Measurements from ENCODE around the gene PTDSS2. TPM values are rescaled to one million over a fixed set of nuclear protein-coding genes. Genes with fewer than 3 reads are reported as not detected.

The PTDSS2 gene
- total and polyA plus RNA-seq, 9 of the 15 experiments (the other 6 are each of a cell fraction or from before 2014, with no cell fraction given): 0.45 to 53.9 (median 17.2) TPM

DNA sequence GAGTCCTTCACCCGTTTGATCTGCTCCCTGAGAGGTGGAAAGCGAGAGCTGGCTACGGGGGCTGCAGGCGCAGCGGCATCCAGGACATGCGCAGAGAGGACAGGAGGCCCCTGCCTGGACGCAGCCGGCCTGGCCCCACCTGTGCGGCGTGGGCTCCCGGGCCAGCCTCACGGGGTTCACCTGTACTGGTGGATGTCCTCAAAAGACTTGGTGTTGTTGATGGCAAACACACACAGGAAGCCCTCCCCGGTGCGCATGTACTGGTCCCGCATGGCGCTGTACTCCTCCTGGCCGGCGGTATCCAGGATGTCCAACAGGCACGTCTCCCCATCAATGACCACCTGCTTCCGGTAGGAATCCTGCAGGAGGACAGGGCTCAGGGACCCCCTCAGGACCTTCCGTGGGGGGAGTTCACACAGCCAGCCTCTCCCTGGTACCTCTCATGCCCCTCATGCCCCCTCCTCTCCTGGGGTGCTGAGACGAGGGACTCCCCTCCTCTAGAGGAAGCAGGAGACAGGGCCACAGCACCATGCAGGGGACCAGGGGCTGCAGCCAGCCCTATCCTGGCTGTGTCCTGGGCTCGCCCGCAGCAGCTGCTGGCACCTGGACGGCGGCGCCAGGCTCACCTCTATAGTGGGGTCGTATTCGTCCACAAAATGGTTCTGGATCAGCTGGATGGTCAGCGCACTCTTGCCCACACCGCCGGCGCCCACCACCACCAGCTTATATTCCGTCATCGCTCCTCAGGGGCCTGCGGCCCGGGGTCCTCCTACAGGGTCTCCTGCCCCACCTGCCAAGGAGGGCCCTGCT lies 83.7 kb downstream of the PTDSS2 start:
- ChIA-PET CTCF (ENCODE audit: low intra/inter-chr PET ratio) (interaction anchor here (0.5 kb wide), 1 partner anchor 15 kb away, joined by 3 read pairs; no protein-coding TSS in a partner anchor), POLR2A (interaction anchor here (0.6 to 1.1 kb wide), 5 partner anchors 15 to 1434 kb away, joined by 3 to 4 read pairs (median 3); no protein-coding TSS in a partner anchor)
- 95% methylated on average over 33 of the region's 37 CpGs for WGBS (ENCODE audit: insufficient coverage, low coverage, missing lambda C conversion rate)
- Histone ChIP-seq H3K36me3 (ENCODE audit: control insufficient read depth, insufficient read depth, low read length) (peaks cover 35% of the 10 kb centered on the region; the same call in 1 of the 3 replicates), H3K79me2 (ENCODE audit: control insufficient read depth, insufficient read depth, low read length) (peaks cover 17% of the 10 kb centered on the region), H3K4me1 (replicated peaks in 1 of 2; ENCODE audit: control insufficient read depth in 2 of 2, insufficient read depth in 2 of 2, low read length in 2 of 2) (peaks cover 22 to 87% of the 10 kb centered on the region in 2 experiments), H4K20me1 (replicated peaks; ENCODE audit: control insufficient read depth, insufficient read depth, low read length) (0 out of 2 replicates have a peak, but pooled peaks cover 4% of the 10 kb centered on the region), H3K4me3 (peak overlapping the region; percentile 78), H3K9ac (ENCODE audit: insufficient read depth in 1 of 2, low read depth in 2 of 2, low read length in 2 of 2) (peak overlapping the region in 1 of 2 experiments; percentile 95; a peak in 1 of 4 replicates), H3K27me3 (ENCODE audit: control insufficient read depth in 2 of 2, insufficient read depth in 2 of 2, low read length in 2 of 2) (no peaks in the 10 kb centered on the region), H2AFZ (ENCODE audit: low read depth, low read length) (no peak overlapping the region), H3K9me1 (ENCODE audit: control insufficient read depth, insufficient read depth, low read length) (peaks cover 3% of the 10 kb centered on the region), H3K27ac (ENCODE audit: extremely low read depth, low read depth, low read length) (no peak overlapping the region), H3K4me2 (ENCODE audit: insufficient read depth, low read length) (peak overlapping the region; percentile 78), H3K9me3 (replicated peaks; ENCODE audit: control insufficient read depth, insufficient read depth, low read depth, low read length) (no peaks in the 10 kb centered on the region)
- DNase-seq (ENCODE audit: extremely low read depth in 1 of 4, low spot score in 3 of 4): no peak
- TSS peak; percentile 72 for BruUV-seq (replicated peaks)
- intact Hi-C loops (cut with micrococcal nuclease) (no loop called here), in situ Hi-C loops (cut with MboI) (no loop called here)
- no peak for TF ChIP-seq HDAC6 (IDR thresholded peaks at IDR 0.05; ENCODE audit: low read depth, low read length)
- TF ChIP-seq, protein P1, sequence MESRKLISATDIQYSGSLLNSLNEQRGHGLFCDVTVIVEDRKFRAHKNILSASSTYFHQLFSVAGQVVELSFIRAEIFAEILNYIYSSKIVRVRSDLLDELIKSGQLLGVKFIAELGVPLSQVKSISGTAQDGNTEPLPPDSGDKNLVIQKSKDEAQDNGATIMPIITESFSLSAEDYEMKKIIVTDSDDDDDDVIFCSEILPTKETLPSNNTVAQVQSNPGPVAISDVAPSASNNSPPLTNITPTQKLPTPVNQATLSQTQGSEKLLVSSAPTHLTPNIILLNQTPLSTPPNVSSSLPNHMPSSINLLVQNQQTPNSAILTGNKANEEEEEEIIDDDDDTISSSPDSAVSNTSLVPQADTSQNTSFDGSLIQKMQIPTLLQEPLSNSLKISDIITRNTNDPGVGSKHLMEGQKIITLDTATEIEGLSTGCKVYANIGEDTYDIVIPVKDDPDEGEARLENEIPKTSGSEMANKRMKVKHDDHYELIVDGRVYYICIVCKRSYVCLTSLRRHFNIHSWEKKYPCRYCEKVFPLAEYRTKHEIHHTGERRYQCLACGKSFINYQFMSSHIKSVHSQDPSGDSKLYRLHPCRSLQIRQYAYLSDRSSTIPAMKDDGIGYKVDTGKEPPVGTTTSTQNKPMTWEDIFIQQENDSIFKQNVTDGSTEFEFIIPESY (CRISPR knock-in tag; IDR thresholded peaks at IDR 0.05): peak; percentile 95
- no peak for TF ChIP-seq RCOR1 (IDR thresholded peaks at IDR 0.05; ENCODE audit: borderline replicate concordance in 1 of 2, low read depth in 2 of 2, low read length in 2 of 2)
- no peak for ATAC-seq
- FAIRE-seq: no peak
